ENCODE results near the gene CXADR.

- peak; percentile 46 for TF ChIP-seq CTCF (conservative IDR thresholded peaks at IDR 0.05; ENCODE audit: low read length)
- no peak for TF ChIP-seq EZH2phosphoT487 (IDR thresholded peaks at IDR 0.05; ENCODE audit: borderline replicate concordance)
These were observed at the start of gene CXADR for GRCh38 chr21:17512253-17513213.
